Measurements from ENCODE around the gene DTD1. TPM values are rescaled to one million over a fixed set of nuclear protein-coding genes. Genes with fewer than 3 reads are reported as not detected.
A peak's percentile ranks its signal among the peaks of the same experiment; 100 is the strongest.

Gene DTD1
- polyA plus RNA-seq, 1 of the 3 experiments (the other 2 are of a cell fraction): 81.1 TPM

DNA sequence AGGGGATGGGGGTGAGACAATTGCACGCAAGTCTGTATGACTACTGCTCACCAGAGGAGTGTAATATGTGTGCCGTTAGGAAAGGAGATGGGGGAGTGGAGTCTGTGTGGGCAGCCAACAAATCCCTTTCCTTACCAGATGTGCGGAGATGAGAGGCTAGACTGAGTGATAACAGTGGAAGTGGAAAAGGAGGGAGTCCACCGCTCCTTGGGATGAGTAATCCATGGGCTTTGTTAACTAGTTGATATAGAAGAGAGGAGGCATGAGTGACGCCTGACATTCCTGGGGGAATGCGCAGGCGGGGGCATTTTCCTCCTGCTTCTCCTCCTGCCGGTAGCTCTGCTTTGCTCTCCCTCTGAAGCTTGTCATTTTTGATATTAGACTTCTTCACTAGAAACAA, 34.1 kb upstream of the DTD1 start:
- H3K27me3 ChIP-seq (ENCODE audit: insufficient read depth): no peaks in the 10 kb centered on the region
- H4K20me1 ChIP-seq (ENCODE audit: insufficient read depth): no peaks in the 10 kb centered on the region
- no peak overlapping the region for H3K4me2 ChIP-seq
- DNase-seq: no peak
- no peak overlapping the region for H3K9ac ChIP-seq
- H3K79me2 ChIP-seq (ENCODE audit: insufficient read depth): no peaks in the 10 kb centered on the region
- no peak for TF ChIP-seq RCOR1 (IDR thresholded peaks at IDR 0.05; ENCODE audit: low read length)
- TF ChIP-seq RAD21 (IDR thresholded peaks at IDR 0.05; ENCODE audit: low read length): no peak
- TF ChIP-seq TAF1 (IDR thresholded peaks at IDR 0.05; ENCODE audit: borderline replicate concordance, low read depth, low read length): no peak
- no peak for TF ChIP-seq NFIC (IDR thresholded peaks at IDR 0.05; ENCODE audit: borderline replicate concordance)
- no peak for TF ChIP-seq GABPA (IDR thresholded peaks at IDR 0.05; ENCODE audit: low read depth)
- TF ChIP-seq FOXJ3 (CRISPR knock-in tag; IDR thresholded peaks at IDR 0.05): no peak
- no peak for TF ChIP-seq ELF1 (IDR thresholded peaks at IDR 0.05)
- no peaks in the 10 kb centered on the region for H3K9me3 ChIP-seq
- no peak overlapping the region for H3K4me3 ChIP-seq (ENCODE audit: low read depth in 2 of 2, low read length in 1 of 2)
- no peaks in the 10 kb centered on the region for H3K9me2 ChIP-seq
- H3F3A ChIP-seq (replicated peaks; ENCODE audit: insufficient read depth): no peaks in the 10 kb centered on the region
- no peaks in the 10 kb centered on the region for H3K4me1 ChIP-seq (ENCODE audit: control insufficient read depth in 1 of 2, insufficient read depth in 2 of 2, low read depth in 1 of 2, low read length in 1 of 2)
- 98% methylated on average over 8 of the region's 8 CpGs for WGBS (ENCODE audit: low lambda C conversion rate)
- no peak overlapping the region for H2AFZ ChIP-seq (ENCODE audit: low read depth)
- no peak overlapping the region for H3K27ac ChIP-seq (ENCODE audit: low read depth in 2 of 2, low read length in 1 of 2)
- ChIA-PET POLR2A (no interaction called here), CTCF (no interaction called here)
- peaks cover 37 to 64% of the 10 kb centered on the region in 2 experiments for H3K36me3 ChIP-seq (replicated peaks in 1 of 2; ENCODE audit: control insufficient read depth in 1 of 2, insufficient read depth in 2 of 2, low read length in 1 of 2)

DNA sequence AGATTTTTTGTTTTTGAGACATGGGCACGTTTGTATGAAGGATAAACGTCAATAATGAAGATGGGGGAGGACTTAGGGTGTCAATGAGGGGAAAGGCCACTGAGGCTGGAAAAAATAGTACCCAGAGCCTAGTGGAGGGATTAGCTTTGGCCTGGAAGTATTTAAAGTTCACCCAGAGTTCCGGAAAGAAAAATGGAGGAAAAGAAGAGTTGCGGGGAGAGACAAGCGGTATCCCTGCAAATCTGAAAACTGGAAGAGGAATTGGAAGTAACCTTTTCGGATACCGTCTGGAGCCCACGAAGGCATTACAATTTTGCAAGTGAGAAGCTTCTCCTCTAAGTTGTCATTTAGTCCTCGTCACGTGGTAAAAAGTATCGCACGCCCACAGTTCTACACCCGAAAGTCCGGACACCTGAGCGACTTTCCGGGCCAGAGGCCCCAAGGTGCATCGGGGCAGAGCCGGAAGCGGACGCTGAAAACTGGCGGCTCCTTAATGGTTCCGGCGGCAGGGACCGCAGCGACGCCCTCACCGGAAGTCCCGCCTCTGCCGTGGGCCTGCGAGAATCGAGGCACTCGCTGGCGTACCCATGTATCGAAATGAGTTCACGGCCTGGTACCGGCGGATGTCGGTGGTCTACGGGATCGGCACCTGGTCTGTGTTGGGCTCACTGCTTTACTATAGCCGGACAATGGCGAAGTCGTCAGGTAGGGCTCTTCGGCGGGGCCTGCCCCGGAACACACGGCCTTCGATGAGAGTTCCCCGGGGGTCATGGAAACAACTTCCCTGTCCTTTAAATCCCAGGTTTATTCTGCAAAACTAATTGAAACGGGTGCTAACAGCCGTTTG, 20.7 kb upstream of the DTD1 start, which contains the start of gene SMIM26:
Gene SMIM26, plus strand, starts transcription at position 541 of the 847 bp plus-strand sequence. Its CDS starts 47 bp downstream, at position 588.
- H4K20me1 ChIP-seq (ENCODE audit: insufficient read depth): no peaks in the 10 kb centered on the region
- H3K9me2 ChIP-seq: no peaks in the 10 kb centered on the region
- ChIA-PET CTCF (interaction anchor here (0.5 to 1.3 kb wide), 2 partner anchors 42 to 66 kb away, joined by 3 read pairs; no protein-coding TSS in a partner anchor), POLR2A (interaction anchor here (1.7 to 1.8 kb wide), 2 partner anchors 59 to 100 kb away, joined by 5 to 6 read pairs; partner anchors contain the start of genes DZANK1, POLR3F and SEC23B)
- H3K27ac ChIP-seq (ENCODE audit: low read depth in 2 of 2, low read length in 1 of 2): peak within 1 kb of the TSS; percentile 78 to 85
- peaks cover 0 to 4% of the 10 kb centered on the region in 2 experiments; a peak in 1 of 4 replicates for H3K4me1 ChIP-seq (ENCODE audit: control insufficient read depth in 1 of 2, insufficient read depth in 2 of 2, low read depth in 1 of 2, low read length in 1 of 2)
- no peaks in the 10 kb centered on the region for H3K9me3 ChIP-seq
- peak within 1 kb of the TSS; percentile 94 for H2AFZ ChIP-seq (ENCODE audit: low read depth)
- H3K79me2 ChIP-seq (ENCODE audit: insufficient read depth): peaks cover 23% of the 10 kb centered on the region
- H3K4me3 ChIP-seq (ENCODE audit: low read depth in 2 of 2, low read length in 1 of 2): peak within 1 kb of the TSS; percentile 68 to 93
- H3K36me3 ChIP-seq (replicated peaks in 1 of 2; ENCODE audit: control insufficient read depth in 1 of 2, insufficient read depth in 2 of 2, low read length in 1 of 2): peaks cover 15 to 25% of the 10 kb centered on the region in 2 experiments
- 1% methylated on average over 19 of the region's 51 CpGs for WGBS (ENCODE audit: low lambda C conversion rate)
- H3K4me2 ChIP-seq: peak within 1 kb of the TSS; percentile 83
- H3F3A ChIP-seq (replicated peaks; ENCODE audit: insufficient read depth): peaks cover 25% of the 10 kb centered on the region
- H3K9ac ChIP-seq: peak within 1 kb of the TSS; percentile 91
- no peaks in the 10 kb centered on the region for H3K27me3 ChIP-seq (ENCODE audit: insufficient read depth)
- peak; percentile 90 for DNase-seq
- TF ChIP-seq, protein P1, sequence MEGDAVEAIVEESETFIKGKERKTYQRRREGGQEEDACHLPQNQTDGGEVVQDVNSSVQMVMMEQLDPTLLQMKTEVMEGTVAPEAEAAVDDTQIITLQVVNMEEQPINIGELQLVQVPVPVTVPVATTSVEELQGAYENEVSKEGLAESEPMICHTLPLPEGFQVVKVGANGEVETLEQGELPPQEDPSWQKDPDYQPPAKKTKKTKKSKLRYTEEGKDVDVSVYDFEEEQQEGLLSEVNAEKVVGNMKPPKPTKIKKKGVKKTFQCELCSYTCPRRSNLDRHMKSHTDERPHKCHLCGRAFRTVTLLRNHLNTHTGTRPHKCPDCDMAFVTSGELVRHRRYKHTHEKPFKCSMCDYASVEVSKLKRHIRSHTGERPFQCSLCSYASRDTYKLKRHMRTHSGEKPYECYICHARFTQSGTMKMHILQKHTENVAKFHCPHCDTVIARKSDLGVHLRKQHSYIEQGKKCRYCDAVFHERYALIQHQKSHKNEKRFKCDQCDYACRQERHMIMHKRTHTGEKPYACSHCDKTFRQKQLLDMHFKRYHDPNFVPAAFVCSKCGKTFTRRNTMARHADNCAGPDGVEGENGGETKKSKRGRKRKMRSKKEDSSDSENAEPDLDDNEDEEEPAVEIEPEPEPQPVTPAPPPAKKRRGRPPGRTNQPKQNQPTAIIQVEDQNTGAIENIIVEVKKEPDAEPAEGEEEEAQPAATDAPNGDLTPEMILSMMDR (IDR thresholded peaks at IDR 0.05): no peak
- TF ChIP-seq ELF1 (IDR thresholded peaks at IDR 0.05) (peak; percentile 80), GABPA (IDR thresholded peaks at IDR 0.05; ENCODE audit: low read depth) (peak; percentile 94), NRF1 (IDR thresholded peaks at IDR 0.05; ENCODE audit: low read depth, low read length) (no peak), REST (IDR thresholded peaks at IDR 0.05; ENCODE audit: low read depth, low read length) (no peak), RFX5 (IDR thresholded peaks at IDR 0.05; ENCODE audit: low read length) (no peak), POLR2AphosphoS5 (IDR thresholded peaks at IDR 0.05; ENCODE audit: low read depth, low read length) (peak; percentile 89; the same call in 1 of the 2 replicates), FOXM1 (IDR thresholded peaks at IDR 0.05; ENCODE audit: low read depth) (no peak), YY1 (IDR thresholded peaks at IDR 0.05; ENCODE audit: low read depth) (peak; percentile 21; the same call in 1 of the 2 replicates), MEF2A (IDR thresholded peaks at IDR 0.05; ENCODE audit: borderline replicate concordance, low read depth) (no peak)
- TF ChIP-seq, protein P2, sequence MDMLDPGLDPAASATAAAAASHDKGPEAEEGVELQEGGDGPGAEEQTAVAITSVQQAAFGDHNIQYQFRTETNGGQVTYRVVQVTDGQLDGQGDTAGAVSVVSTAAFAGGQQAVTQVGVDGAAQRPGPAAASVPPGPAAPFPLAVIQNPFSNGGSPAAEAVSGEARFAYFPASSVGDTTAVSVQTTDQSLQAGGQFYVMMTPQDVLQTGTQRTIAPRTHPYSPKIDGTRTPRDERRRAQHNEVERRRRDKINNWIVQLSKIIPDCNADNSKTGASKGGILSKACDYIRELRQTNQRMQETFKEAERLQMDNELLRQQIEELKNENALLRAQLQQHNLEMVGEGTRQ (IDR thresholded peaks at IDR 0.05; ENCODE audit: borderline replicate concordance, low read depth, low read length): peak; percentile 45; the same call in 1 of the 2 replicates
- TF ChIP-seq, protein P3, sequence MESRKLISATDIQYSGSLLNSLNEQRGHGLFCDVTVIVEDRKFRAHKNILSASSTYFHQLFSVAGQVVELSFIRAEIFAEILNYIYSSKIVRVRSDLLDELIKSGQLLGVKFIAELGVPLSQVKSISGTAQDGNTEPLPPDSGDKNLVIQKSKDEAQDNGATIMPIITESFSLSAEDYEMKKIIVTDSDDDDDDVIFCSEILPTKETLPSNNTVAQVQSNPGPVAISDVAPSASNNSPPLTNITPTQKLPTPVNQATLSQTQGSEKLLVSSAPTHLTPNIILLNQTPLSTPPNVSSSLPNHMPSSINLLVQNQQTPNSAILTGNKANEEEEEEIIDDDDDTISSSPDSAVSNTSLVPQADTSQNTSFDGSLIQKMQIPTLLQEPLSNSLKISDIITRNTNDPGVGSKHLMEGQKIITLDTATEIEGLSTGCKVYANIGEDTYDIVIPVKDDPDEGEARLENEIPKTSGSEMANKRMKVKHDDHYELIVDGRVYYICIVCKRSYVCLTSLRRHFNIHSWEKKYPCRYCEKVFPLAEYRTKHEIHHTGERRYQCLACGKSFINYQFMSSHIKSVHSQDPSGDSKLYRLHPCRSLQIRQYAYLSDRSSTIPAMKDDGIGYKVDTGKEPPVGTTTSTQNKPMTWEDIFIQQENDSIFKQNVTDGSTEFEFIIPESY (IDR thresholded peaks at IDR 0.05; ENCODE audit: borderline replicate concordance, low read depth): peak; percentile 9; the same call in 1 of the 2 replicates
